Measurements from ENCODE around the gene ATP6V1B1. TPM values are rescaled to one million over a fixed set of nuclear protein-coding genes. Genes with fewer than 3 reads are reported as not detected.

ATP6V1B1 gene
- total RNA-seq, 4 donors from 2014 or later, result 1.3 to 5.8 TPM; not detected in 2

- DNase-seq, result peak in 1 of 3 donors; percentile 25
- Histone ChIP-seq H3K27ac (no peak overlapping the region), H3K4me1 (no peaks in the 10 kb centered on the region), H3K27me3 (no peaks in the 10 kb centered on the region), H3K9me3 (no peaks in the 10 kb centered on the region), H3K36me3 (no peaks in the 10 kb centered on the region), H3K4me3 (no peak overlapping the region)
- TF ChIP-seq CTCF (IDR thresholded peaks at IDR 0.05) (no peak), POLR2A (IDR thresholded peaks at IDR 0.05) (no peak)
Measured at GRCh38 chr2:70931376-70932000, 4.2 kb upstream of the ATP6V1B1 start.

- H3K27ac ChIP-seq, result no peak overlapping the region
- no peaks in the 10 kb centered on the region for H3K27me3 ChIP-seq
- TF ChIP-seq CTCF (IDR thresholded peaks at IDR 0.05), result no peak
- no peak for TF ChIP-seq POLR2A (IDR thresholded peaks at IDR 0.05)
- H3K4me1 ChIP-seq, result no peaks in the 10 kb centered on the region
- DNase-seq, result peak in 1 of 3 donors; percentile 28
- no peaks in the 10 kb centered on the region for H3K9me3 ChIP-seq
- H3K4me3 ChIP-seq, result no peak overlapping the region
- H3K36me3 ChIP-seq, result no peaks in the 10 kb centered on the region
Measured at GRCh38 chr2:70932631-70933230, 3.0 kb upstream of the ATP6V1B1 start.

GRCh38 chr2:70934981-70935380 is 719 bp upstream of the ATP6V1B1 start:
- no peak for DNase-seq
- H3K9me3 ChIP-seq, result no peaks in the 10 kb centered on the region
- H3K27me3 ChIP-seq, result no peaks in the 10 kb centered on the region
- no peak overlapping the region for H3K27ac ChIP-seq
- no peak for TF ChIP-seq CTCF (IDR thresholded peaks at IDR 0.05)
- no peak for TF ChIP-seq POLR2A (IDR thresholded peaks at IDR 0.05)
- no peaks in the 10 kb centered on the region for H3K36me3 ChIP-seq
- no peak overlapping the region for H3K4me3 ChIP-seq
- H3K4me1 ChIP-seq, result no peaks in the 10 kb centered on the region

- DNase-seq, result peak in 1 of 3 donors; percentile 11
- H3K27me3 ChIP-seq, result no peaks in the 10 kb centered on the region
- no peaks in the 10 kb centered on the region for H3K9me3 ChIP-seq
- no peak overlapping the region for H3K27ac ChIP-seq
- TF ChIP-seq CTCF (IDR thresholded peaks at IDR 0.05), result no peak
- H3K4me3 ChIP-seq, result no peak overlapping the region
- no peaks in the 10 kb centered on the region for H3K4me1 ChIP-seq
- no peaks in the 10 kb centered on the region for H3K36me3 ChIP-seq
Measured at GRCh38 chr2:70936165-70936978, 672 bp downstream of the ATP6V1B1 start.

GRCh38 chr2:70936979-70937811 is 1.5 kb downstream of the ATP6V1B1 start:
- peak in 1 of 3 donors; percentile 15 for DNase-seq
- Histone ChIP-seq H3K4me3 (no peak overlapping the region), H3K9me3 (no peaks in the 10 kb centered on the region), H3K27me3 (no peaks in the 10 kb centered on the region), H3K4me1 (no peaks in the 10 kb centered on the region), H3K27ac (no peak overlapping the region), H3K36me3 (no peaks in the 10 kb centered on the region)
- TF ChIP-seq CTCF (IDR thresholded peaks at IDR 0.05) (no peak), POLR2A (IDR thresholded peaks at IDR 0.05) (no peak)
